GM21367 (cell line): Measurements from ENCODE around the gene GPR176.
A peak's percentile ranks its signal among the peaks of the same experiment; 100 is the strongest.

Source experiments
- ATAC-seq: cut with Tn5 transposase; IDR thresholded peaks from one replicate; pipeline ENCODE4 v1.9.1; 2021; ENCODE audit not compliant: unreplicated experiment

The GPR176 gene

DNA sequence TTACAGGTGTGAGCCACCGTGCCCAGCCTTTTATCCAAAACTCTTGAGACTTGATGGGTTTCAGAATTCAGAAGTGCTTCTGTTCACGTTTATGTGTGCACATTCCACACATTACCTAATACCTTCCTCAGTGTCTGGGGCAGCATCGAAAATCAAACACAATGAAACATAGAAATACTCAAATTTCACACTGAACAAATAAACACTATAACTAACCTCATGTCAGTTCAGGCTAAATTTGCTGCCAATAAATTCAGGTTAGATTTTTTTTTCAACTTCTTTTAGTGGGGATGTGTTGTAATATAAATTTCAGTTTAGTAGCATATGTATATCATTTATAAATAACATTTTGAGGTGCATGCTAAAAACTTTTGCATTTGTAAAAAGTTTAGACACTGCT, 16.6 kb upstream of the GPR176 start:
- no peak for ATAC-seq

DNA sequence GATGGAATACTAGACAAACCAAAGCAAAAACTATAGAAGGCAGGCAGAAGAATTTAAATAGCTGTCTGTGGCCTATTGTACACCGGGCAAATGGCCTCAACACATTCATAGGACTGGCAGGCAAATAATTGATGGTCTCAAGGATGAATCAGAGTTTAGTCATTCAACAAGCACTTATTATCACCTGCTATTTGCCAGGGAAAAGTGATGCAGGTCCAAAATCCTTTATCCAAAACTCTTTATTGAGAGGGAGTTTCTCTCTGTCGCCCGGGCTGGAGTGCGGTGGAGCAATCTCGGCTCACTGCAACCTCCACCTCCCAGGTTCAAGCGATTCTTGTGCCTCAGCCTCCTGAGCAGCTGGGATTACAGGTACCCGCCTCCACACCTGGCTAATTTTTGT, 16.1 kb upstream of the GPR176 start:
- ATAC-seq, result no peak

DNA sequence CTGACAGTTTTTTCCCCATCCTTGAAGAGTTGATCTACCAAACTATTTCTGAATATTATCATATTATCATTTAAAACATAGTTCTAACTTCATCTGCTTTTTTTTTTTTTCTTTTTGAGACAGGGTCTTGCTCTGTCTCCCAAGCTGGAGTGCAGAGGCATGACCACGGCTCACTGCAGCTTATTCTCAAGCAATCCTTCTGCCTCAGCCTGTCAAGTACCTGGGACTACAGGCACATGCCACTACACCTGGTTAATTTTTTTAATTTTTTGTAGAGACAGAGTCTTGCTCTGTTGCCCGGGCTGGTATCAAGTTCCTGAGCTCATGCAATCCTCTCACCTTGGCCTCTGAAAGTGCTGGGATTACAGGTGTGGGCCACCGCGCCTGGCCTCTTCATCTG, 15.2 kb upstream of the GPR176 start:
- ATAC-seq, result no peak

DNA sequence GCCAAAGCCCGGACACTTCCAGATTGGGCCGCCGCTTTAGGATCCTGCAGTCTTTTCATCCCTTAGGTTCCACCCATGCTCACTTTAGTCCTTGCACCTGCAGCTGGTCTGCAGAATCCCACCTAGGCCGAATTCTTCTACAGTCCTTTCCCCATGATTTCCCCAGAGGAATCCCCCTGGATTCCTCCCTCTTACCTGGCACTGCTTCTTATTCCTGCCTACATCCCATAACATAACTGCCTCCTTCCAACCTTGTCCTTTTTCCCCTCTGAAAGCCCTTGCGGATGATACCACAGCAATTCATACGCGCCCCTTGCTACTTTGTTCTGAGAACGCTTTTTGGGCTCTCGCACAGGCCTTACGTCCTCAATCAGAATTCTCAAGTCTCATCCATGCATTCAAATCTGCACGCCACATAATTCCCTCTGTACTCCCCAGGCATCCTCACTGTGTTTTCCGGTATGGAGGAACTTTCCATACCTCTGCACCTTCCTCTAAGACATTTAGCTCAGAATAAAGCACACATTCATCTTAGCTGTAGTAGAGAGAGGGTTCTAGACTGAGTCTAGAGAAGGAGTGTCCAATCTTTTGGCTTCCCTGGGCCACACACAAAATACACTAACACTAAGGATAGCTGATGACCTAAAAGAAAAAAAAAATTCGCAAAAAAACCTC, 14.5 kb upstream of the GPR176 start:
- ATAC-seq, result no peak

DNA sequence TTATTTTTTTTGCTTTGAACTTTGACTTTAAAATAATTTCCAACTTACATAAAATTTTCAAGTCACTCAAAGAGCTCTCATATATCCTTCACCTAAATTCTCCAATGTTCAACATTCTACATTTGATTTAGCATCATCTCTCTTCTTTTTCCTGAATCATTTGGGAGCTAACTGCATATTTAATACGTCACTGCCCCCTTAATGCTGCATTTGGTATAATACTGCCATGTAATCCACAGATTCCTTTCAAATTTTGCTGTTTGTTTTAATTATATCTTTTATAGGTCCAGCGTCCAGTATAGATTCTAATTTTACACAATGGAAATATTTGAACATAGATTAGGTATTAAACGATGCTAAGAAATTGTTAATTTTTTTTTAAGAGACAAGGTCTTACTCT, 11.5 kb upstream of the GPR176 start:
- no peak for ATAC-seq

DNA sequence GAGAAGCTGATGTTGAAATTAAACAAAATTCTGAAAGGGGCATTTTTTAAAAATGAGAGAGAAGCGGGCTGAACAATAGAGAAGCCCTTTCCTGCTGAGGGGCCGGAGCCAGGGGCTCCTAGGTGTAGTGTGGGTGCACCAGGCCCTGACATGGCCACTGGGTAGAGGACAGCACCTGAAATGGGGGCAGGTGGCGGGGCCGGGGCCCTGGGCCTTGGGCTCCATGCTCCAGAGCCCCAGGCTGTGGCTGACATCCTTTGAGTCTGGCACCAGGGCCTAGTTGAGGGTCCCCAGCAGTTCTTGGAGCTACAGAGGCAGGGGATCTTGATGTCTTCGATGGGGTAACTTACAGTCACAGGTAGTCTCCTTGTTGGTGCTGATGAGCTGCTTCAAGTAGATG, 6.5 kb upstream of the GPR176 start:
- no peak for ATAC-seq

DNA sequence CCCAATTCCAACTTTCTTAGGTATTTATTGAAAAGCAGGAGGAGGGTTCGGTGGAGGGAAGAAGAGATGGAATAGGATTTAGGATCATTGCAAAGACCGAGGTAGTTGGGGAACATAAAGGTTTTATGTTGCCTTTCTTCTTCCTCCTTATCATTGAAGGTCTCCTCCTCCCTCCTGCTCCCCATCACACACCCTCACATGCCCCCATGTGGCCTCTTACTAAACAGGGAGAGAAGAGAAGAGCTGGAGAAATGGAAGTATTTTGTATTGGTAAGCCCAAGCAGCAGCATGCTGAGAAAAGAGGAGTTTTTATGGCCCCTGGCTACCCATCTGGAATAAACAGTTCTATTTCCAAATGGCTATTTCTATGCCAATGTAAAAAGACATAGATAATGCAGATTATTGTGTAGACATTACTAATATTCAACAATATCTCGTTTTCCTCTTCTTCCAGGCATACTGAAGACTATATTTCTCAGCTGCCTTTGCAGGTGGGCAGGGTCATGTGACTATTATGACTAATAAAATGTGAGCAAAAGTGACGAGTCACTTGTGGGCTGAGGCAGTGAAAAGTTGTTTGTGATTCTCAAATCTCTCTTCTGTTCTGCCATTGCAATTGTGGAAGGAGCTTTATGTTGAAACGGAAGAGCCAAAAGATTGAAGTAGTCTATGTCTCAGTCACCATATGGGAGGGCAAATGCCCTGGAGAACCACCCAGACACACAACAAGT, 5.2 kb upstream of the GPR176 start:
- no peak for ATAC-seq

DNA sequence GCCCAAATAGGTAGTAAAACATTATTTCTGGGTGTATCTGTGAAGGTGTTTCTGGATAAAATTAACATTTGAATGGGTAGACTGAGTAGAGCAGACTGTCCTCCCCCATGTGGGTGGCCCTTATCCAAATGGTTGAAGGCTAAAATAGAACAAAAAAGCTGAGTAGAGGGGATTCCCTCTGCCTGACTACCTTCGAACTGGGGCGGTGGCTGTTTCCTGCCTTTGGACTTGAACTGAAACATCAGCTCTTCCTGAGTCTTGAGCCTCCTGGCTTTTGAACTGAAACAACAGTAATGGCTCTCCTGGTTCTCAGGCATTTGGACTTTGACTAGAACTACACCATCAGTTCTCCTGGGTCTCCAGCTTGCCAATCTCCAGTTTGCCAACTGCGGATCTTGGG, 4.4 kb upstream of the GPR176 start:
- ATAC-seq, result no peak

DNA sequence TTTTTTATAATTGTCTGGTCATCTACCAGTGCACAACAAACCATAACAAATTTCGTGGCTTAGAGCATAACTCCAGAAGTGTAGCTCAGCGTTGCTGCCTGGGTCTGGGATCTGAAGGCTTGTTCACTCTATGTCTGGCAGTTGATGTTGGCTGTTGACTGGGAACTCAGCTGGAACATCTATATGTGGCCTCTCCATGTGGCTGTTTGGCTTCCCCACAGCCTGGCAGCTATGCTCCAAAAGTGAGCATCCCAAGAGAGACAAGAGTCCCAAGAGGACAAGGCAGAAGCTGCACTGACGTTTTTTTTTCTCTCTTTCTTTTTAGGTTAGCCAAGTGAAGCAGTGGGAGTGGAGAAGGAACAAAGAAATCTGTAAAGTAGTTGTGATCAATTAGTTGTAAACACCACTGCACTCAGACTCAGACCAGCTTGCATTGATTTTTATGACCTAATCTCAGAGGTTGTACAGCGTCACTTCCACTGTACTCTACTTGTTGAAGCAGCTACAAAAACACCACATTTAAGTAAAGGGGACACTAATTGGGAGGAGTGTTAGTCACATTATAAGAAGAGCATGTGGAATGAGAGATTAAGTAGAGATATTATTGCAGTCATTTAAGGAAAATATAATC, 2.5 kb upstream of the GPR176 start:
- ATAC-seq, result no peak

DNA sequence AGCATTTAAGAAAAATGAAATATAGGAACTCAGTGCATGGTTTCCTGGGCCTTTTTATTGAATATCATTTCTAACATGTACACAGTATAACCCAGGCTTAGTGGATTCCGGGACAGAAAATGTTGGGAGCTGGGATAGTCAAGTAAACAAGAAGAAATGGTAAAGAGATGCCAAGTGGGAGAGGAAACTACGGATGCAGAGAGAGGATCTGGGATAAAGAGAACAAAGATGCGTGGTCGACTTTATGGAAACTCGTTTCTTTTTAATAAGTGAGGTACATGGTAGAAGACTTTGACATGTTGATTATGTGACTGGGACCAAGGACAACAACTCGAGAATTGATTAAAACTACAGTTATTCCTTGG, 1.2 kb upstream of the GPR176 start:
- no peak for ATAC-seq

DNA sequence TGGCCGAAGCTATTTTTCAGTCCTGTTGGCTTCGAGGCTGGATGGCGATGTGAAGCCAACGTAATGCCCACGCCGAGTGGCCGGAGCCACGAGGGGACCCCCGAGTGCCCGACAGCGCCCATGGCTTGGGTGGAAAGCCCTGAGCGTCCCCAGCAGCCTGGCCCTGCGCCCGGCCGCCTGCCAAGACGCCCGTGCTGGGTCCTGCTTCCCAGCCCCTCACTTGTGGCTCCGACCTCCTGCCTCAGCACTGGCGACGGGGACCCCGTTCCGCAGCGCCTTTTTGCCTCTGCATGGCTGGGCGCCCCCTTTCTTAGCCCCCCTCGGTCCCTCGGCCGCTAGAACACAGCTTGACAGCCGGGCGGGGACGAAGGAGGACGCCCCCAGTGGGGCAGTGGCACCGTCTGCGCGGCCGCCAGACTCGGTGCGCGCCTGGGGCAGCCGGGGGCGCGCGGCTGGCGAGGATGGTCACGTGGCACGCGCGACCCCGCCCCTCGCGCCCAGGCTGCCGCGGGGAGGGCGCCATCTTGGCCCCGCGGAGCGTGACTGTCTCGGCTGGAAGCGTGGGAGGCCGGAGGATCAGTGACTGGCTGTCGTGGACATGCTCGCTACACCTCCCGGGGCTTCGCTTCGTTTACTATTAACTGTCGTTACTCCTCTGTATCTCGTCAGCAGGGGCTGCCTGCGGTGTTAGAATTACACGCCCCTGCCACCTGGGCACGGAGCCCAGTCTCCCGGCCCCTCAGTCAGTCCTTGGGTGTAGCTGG, 626 bp upstream of the GPR176 start:
- peak; percentile 72 for ATAC-seq

DNA sequence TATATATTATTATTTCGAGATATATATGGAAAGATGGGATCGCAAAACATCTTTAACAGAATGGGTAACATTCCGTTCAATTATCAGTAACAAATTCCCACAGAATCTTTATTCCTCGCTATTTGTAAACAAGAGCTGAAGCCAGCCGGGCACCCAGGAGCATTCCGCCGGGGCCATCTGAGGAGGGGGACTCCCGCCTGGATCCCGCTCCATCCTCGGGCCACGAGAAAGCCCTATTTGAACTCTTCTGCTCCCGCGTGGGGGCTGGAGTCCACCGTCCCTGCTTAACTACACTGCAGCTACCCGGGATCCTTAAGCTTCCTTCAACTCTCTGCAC, 687 bp downstream of the GPR176 start:
- ATAC-seq, result no peak

DNA sequence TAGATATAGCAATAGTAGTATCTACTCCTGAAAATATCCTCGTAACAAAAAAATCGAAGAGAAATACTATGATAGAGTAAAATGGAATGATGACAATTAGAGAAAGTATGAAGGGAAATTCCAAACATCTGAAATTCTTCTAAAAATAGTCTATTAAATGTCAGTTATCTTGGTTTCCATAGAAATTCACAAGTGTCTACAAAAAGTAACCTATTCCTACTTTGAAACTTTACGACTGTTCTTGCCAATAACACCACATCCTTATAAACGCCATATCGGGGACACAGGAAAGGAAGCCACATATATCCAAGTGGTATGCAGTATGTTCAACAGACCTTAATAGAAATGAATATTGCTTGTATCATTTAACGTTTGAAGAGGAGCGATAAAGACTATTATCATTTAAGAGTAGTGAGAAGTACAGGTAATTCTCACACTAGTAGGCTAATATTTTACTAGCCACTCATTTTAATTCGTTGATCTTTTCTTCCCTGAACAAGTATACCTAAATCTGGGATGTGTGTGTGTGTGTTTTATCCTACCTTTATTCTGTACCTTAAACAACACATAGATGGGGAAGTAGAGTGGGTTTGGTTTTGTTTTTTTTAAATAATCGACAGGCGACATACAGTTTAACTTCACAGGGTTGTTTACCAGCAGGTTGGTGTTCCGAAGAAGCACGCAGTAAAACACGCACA, 1.2 kb downstream of the GPR176 start:
- no peak for ATAC-seq

DNA sequence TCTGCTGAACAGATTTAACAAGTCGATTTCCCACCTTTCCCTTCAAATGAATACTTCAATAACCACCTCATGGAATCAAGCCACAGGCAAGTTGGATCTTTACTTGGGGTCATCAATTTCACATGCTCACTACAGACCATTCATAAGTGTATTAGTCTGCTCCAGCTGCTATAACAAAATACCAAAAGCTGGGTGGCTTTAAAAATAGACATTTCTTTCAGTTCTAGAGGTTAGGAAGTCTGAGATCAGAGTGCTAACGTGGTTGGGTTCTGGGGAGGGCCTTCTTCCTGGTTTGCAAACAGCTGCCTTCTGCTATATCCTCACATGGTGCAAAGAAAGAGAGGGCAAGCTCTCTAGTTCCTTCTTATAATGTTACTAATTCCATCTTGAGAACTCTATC, 5.1 kb downstream of the GPR176 start:
- no peak for ATAC-seq

DNA sequence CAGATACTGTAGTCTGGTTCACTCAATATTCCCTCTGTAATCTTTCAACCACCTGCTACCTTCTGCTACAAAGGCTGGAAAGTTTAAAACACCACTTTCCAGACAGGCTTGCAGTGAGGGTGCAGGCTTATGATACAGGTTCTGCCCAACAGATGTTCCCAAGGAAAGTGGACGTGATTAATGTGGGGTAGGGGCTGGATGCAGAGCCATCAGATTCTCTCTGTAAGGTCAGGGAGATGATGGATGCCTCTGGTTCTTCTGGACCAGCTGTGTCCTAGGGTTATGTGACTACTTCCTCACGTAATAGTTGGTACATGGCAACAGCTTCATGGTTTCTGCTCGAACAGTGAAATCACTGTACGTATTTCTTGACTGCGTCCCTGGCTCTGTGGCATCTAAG, 11.1 kb downstream of the GPR176 start:
- ATAC-seq, result no peak

DNA sequence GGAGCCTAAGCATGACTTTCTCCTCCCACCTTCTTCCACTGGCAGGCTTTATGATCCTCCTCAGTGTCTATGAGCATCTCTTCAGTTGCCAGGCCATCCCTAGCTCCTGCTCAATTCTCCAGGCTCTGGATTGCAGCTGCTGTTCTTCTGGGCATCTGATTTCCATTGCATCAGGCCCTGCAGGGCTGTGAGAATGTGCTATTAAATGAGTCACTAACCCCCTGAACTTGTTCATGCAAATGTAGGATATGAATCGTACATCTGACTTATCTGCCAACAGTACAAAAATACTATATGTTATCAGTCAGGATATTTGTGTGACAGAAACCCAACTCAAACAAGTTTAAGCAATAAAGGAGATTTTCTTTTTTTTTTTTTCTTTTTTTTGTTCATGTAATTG, 11.9 kb downstream of the GPR176 start:
- ATAC-seq, result no peak

DNA sequence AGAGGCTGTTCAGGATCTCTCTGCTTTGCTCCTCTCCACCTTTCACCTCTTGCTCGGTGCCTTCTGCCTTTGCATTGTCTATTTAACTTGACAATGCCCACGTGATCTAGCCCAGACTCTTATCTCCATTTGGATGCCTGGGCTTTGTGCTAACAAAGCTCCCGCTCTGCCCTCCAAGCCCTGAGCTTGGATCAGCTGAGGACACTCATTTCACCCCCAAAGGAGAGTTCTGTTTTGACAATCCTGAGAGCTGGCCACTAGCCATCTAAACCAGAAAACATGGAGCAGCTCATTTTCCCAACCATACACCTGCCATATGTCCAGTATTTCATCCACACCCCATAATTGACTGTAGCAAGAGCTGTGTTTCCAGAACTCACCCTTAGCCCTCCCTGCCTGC, 12.8 kb downstream of the GPR176 start:
- ATAC-seq, result no peak

DNA sequence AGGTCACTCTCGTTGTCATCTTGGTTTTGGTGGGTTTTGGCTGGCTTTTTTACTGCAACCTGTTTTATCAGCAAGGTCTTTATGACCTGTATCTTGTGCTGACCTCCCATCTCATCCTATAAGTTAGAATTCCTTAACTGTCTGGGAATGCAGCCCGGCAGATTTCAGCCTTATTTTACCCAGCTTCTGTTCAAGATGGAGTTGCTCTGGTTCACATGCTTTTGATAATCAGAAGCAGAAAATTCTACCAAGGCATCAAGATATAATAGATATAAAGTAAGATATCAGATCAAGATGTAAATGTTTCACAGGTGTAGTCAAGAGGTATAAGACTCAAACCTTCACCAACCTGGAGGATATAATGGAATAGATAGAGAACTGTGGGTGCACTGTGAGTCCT, 16.0 kb downstream of the GPR176 start:
- no peak for ATAC-seq

DNA sequence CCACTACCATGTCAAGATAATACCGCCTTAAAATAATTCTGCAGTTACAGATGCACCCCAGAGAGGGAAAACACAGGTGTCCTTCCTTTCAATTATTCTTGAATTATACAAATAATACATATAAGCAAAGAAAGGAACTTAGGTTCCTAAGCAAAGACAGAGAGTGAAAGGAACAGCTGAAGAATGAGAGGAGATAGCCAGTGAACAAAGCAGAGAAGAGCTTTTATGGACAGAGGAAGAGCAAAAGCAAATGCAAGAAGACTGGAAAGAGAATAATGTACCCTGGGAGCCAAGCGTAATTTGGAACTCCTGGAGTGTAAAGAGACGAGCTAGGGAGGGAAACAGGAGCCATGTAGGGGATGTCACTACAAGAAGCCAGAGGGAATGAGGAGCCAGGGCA, 21.7 kb downstream of the GPR176 start:
- ATAC-seq, result no peak

DNA sequence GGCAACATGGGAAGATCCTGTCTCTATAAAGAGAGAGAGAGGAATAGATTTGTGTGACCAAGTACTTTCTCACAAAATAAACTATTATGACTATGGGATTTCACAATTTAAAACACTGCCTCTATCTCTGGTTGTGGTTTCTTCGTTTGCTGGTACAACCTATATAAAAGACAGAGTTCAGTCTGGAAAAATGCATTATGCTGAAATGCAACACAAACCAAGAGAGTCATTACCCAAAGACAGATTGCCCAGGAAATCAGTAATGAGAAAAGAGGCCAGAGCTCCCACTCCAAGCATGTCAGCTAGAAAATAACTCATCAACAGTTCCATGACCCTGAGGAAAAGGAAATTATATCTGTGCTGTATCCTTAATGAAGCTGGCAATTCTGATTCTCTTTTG, 23.2 kb downstream of the GPR176 start:
- ATAC-seq, result no peak

DNA sequence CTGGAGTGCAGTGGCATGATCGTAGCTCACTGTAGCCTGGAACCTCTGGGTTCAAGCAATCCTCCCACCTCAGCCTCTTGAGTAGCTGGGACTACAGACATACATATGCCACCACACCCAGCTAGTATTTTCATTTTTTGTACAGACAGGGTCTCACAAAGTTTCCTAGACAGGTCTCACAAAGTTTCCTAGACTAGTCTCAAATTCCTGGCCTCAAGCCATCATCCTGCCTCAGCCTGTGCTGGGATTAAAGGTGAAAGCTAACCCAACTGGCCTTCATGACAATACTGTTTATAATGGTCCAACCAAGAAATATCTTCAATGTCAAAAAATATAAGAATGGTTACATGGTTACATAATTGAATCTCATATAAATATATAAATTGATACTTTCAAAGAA, 24.0 kb downstream of the GPR176 start:
- ATAC-seq, result no peak
